Lower leg skin (tissue), 3 donors: ENCODE measurements around the gene MAPK10.

Source experiments
- POLR2A ChIP-seq, 2 donors: fragments of 450-650 bp; IDR thresholded peaks; one replicate each; pipeline ENCODE4 v1.6.1; 2016 to 2017; ENCODE audit warnings: antibody characterized with exemption in 2 of 2, mild to moderate bottlenecking in 1 of 2, moderate library complexity in 1 of 2
- TF ChIP-seq, protein P1 (sequence below), 3 donors: fragments of 450-650 bp; IDR thresholded peaks; one replicate each; pipeline ENCODE4 v1.5.1; 2016; ENCODE audit warnings: antibody characterized with exemption in 3 of 3, mild to moderate bottlenecking in 3 of 3, moderate library complexity in 2 of 3

- TF ChIP-seq, protein P1, sequence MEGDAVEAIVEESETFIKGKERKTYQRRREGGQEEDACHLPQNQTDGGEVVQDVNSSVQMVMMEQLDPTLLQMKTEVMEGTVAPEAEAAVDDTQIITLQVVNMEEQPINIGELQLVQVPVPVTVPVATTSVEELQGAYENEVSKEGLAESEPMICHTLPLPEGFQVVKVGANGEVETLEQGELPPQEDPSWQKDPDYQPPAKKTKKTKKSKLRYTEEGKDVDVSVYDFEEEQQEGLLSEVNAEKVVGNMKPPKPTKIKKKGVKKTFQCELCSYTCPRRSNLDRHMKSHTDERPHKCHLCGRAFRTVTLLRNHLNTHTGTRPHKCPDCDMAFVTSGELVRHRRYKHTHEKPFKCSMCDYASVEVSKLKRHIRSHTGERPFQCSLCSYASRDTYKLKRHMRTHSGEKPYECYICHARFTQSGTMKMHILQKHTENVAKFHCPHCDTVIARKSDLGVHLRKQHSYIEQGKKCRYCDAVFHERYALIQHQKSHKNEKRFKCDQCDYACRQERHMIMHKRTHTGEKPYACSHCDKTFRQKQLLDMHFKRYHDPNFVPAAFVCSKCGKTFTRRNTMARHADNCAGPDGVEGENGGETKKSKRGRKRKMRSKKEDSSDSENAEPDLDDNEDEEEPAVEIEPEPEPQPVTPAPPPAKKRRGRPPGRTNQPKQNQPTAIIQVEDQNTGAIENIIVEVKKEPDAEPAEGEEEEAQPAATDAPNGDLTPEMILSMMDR (IDR thresholded peaks at IDR 0.05), result no peak
- no peak for TF ChIP-seq POLR2A (IDR thresholded peaks at IDR 0.05)
Observed at GRCh38 chr4:86151196-86151595, 208.7 kb downstream of the MAPK10 start.
